T-helper 1 cell treated with Interleukin-12 subunit alpha and Interleukin-12 subunit beta and Interleukin-4 antibody, amounts not matched to agents 30 μg/mL and 1 μg/mL, for 36 hours (primary cell): ENCODE measurements around the gene PACRG.

ENCODE experiments used
- H3K27ac Mint-ChIP-seq: one replicate; pipeline ENCODE4 v1.8.0; 2021; ENCODE audit warnings: mild to moderate bottlenecking, mixed read lengths
- H3K27me3 Mint-ChIP-seq: one replicate; pipeline ENCODE4 v1.8.0; 2021; ENCODE audit warnings: low read depth, mixed read lengths
- H3K36me3 Mint-ChIP-seq: one replicate; pipeline ENCODE4 v1.8.0; 2021; ENCODE audit warnings: low read depth, mixed read lengths
- H3K4me1 Mint-ChIP-seq: one replicate; pipeline ENCODE4 v1.8.0; 2021; ENCODE audit warnings: low read depth, mixed read lengths
- H3K4me3 Mint-ChIP-seq: one replicate; pipeline ENCODE4 v1.8.0; 2021; ENCODE audit warnings: mild to moderate bottlenecking, moderate library complexity, mixed read lengths
- H3K9me3 Mint-ChIP-seq: one replicate; pipeline ENCODE4 v1.8.0; 2021; ENCODE audit warnings: mixed read lengths

The PACRG gene

DNA sequence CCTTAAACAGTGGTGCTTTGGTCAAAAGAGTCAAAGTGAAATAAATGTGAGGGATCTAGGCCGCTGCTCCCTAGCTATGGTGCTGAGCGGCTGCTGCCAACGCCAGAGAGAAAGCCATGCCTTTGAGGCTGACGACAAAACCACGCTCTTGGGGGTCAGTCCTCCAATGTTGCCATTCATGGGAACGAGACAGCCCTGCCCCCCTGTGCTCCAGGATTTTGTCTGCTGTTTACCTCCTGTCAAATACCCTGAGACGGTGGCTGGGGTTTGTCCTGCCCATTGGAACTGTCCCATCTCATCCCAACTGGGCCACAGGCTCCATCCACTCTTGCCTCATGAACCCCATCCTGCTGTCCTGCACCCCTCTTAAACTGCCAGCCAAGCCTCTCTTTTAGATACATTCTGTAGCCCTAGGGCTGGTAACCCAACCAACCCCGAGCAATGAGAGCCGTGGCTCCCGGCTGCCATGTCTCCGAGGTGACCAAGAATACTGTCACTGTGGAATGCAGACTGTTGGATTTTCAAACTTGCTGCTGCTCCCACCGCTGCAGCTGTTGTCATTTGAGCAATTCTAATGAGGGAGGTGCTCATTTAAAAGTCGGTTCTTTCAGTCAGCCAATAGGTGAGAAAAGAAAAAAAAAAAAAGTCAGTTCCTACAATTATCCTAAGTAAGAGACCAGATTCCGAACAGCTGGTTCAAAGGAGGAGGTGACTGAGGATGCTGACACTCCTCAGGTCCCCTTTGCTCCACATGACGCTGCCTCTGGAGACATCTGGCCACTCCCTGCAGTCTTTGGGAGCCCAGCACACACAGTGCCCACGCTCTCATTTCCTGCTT, 613.7 kb downstream of the PACRG start:
- Mint-ChIP-seq H3K36me3 (no peaks in the 10 kb centered on the region), H3K27ac (no peak overlapping the region), H3K4me1 (no peaks in the 10 kb centered on the region), H3K4me3 (no peak overlapping the region), H3K9me3 (no peaks in the 10 kb centered on the region), H3K27me3 (peaks cover 3% of the 10 kb centered on the region)

DNA sequence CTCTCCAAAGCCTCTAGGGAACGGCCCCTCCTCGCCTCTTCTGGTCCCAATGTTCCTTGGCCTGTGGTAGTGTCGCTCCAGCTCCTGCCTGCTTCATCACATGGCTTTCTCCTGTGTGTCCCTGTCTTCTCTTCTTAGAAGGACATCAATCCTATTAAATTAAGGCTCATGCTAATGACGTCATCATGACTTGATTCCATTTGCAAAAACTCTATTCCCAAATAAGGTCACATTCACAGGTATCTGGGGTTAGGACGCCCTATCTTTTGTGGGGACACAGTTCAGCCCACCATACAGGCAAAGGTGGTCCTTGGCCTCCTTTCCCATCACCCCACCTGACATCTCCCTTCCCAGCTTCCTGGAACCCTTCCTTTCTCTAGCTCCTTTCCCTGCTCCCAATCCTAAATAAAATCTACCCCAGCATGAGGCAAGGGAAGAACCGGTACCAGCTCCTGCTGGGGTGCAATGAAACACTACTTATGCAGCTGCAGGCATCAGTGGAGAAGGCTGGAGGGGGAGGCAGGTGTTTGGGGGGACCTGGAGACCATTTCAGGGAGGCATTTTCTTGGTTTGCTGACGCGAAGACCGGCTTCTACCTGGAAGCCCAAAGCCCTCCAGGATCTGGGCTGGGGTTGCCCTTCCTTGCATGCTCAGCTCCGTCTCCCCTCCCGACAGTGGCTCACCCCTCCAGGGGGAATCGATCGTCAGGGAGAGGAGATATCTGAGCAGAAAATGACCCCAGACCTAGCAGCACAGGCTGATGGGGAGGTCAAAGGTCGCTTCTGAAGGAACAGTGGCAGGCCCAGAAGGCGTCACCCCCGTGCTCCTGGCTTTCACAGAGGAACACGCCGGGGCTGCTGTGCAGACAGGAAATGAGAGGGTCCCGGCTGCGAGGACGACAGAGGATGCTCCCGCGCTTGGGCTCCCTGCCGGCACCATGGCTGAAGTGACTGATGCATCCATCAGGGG, 615.1 kb downstream of the PACRG start:
- no peak overlapping the region for H3K27ac Mint-ChIP-seq
- H3K4me1 Mint-ChIP-seq, result no peaks in the 10 kb centered on the region
- no peaks in the 10 kb centered on the region for H3K9me3 Mint-ChIP-seq
- H3K36me3 Mint-ChIP-seq, result no peaks in the 10 kb centered on the region
- H3K27me3 Mint-ChIP-seq, result no peaks in the 10 kb centered on the region
- H3K4me3 Mint-ChIP-seq, result no peak overlapping the region

- no peak overlapping the region for H3K27ac Mint-ChIP-seq
- H3K27me3 Mint-ChIP-seq, result no peaks in the 10 kb centered on the region
- no peaks in the 10 kb centered on the region for H3K4me1 Mint-ChIP-seq
- H3K4me3 Mint-ChIP-seq, result no peak overlapping the region
- H3K9me3 Mint-ChIP-seq, result no peaks in the 10 kb centered on the region
- H3K36me3 Mint-ChIP-seq, result no peaks in the 10 kb centered on the region
These were observed 615.8 kb downstream of the PACRG start for GRCh38 chr6:163343609-163344008.

- no peaks in the 10 kb centered on the region for H3K36me3 Mint-ChIP-seq
- no peaks in the 10 kb centered on the region for H3K27me3 Mint-ChIP-seq
These were observed 616.6 kb downstream of the PACRG start for GRCh38 chr6:163344411-163344810.

GRCh38 chr6:163345931-163346330, 618.2 kb downstream of the PACRG start:
- Mint-ChIP-seq H3K4me1 (no peaks in the 10 kb centered on the region), H3K9me3 (no peaks in the 10 kb centered on the region), H3K27ac (no peak overlapping the region), H3K36me3 (no peaks in the 10 kb centered on the region), H3K27me3 (no peaks in the 10 kb centered on the region), H3K4me3 (no peak overlapping the region)

More at GRCh38 chr6:163344411-163344810, 616.6 kb downstream of the PACRG start:
- no peaks in the 10 kb centered on the region for H3K9me3 Mint-ChIP-seq
- H3K4me1 Mint-ChIP-seq, result no peaks in the 10 kb centered on the region
- H3K27ac Mint-ChIP-seq, result no peak overlapping the region
- no peak overlapping the region for H3K4me3 Mint-ChIP-seq

GRCh38 chr6:163346497-163346961, 618.8 kb downstream of the PACRG start:
- H3K4me1 Mint-ChIP-seq, result no peaks in the 10 kb centered on the region
- no peaks in the 10 kb centered on the region for H3K27me3 Mint-ChIP-seq
- no peak overlapping the region for H3K27ac Mint-ChIP-seq
- no peaks in the 10 kb centered on the region for H3K36me3 Mint-ChIP-seq
- H3K9me3 Mint-ChIP-seq, result no peaks in the 10 kb centered on the region
- H3K4me3 Mint-ChIP-seq, result no peak overlapping the region

DNA sequence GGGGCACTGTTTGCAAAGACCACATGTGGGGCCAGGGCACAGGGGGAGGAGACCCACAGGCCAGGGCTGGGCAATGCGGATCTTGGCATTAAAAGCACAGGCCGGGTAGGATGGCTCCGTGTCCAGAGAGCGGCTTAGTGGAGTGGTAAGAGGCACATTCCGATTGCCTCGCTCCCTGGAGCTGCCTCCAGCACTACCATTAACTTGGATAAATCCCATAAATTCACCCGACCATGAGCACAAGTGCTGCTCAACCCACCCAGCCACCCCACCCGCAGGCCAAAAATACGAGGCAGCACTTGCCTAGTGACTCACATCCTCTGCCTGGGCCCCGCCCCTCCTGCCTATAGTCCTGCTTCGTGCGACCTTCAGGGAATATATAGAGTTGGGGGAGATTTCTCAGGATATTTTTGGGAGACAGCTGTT, 619.3 kb downstream of the PACRG start:
- Mint-ChIP-seq H3K9me3 (no peaks in the 10 kb centered on the region), H3K36me3 (no peaks in the 10 kb centered on the region), H3K4me1 (no peaks in the 10 kb centered on the region), H3K4me3 (no peak overlapping the region), H3K27me3 (no peaks in the 10 kb centered on the region), H3K27ac (no peak overlapping the region)

- Mint-ChIP-seq H3K27ac (no peak overlapping the region), H3K4me1 (no peaks in the 10 kb centered on the region), H3K9me3 (no peaks in the 10 kb centered on the region), H3K27me3 (no peaks in the 10 kb centered on the region), H3K36me3 (no peaks in the 10 kb centered on the region), H3K4me3 (no peak overlapping the region)
These were observed 621.3 kb downstream of the PACRG start for GRCh38 chr6:163348789-163349680.

DNA sequence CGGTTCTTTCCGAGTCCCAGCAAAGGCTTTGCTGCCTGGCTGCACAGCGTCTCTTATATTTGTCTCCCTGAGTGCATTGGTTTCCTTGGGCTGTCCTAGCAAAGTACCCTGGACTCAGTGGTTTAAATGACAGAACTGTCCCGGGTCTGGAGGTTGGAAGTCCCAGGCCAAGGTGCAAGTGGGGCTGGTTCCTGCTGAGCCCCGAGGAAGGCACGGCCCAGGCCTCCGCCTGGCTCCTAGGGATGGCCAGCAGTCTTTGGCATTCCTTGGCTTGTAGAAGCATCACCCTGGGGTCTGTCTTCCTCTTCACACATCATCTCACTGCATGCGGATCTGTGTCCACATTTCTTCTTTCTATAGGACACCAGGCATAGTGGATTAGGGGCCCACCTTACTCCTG, 621.9 kb downstream of the PACRG start:
- Mint-ChIP-seq H3K27ac (no peak overlapping the region), H3K4me1 (no peaks in the 10 kb centered on the region), H3K4me3 (no peak overlapping the region), H3K36me3 (no peaks in the 10 kb centered on the region), H3K27me3 (no peaks in the 10 kb centered on the region), H3K9me3 (no peaks in the 10 kb centered on the region)

DNA sequence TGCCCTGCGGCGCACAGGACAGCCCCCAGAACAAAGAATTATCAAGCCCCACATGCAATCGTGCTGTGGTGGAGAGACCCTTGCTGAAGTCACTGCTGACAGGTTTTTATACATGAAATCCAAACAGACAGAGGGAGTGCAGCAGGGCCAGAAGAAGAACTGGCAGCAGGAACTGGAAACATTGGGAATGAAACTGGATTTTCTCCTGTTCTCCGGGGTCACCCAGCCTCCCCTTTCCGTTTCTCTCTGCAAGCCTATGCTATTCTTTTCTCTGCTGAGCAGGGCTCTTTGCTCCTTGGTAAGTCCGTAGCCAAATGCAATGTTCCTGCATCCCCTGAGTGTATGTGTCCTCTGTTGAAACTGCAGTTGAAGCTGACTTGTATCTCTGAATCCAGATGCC, 623.2 kb downstream of the PACRG start:
- H3K27ac Mint-ChIP-seq, result no peak overlapping the region
- H3K9me3 Mint-ChIP-seq, result no peaks in the 10 kb centered on the region
- H3K4me3 Mint-ChIP-seq, result no peak overlapping the region
- H3K4me1 Mint-ChIP-seq, result no peaks in the 10 kb centered on the region
- H3K27me3 Mint-ChIP-seq, result no peaks in the 10 kb centered on the region
- no peaks in the 10 kb centered on the region for H3K36me3 Mint-ChIP-seq

GRCh38 chr6:163352011-163352685, 624.4 kb downstream of the PACRG start:
- Mint-ChIP-seq H3K4me1 (no peaks in the 10 kb centered on the region), H3K9me3 (no peaks in the 10 kb centered on the region), H3K36me3 (no peaks in the 10 kb centered on the region), H3K4me3 (no peak overlapping the region), H3K27ac (no peak overlapping the region), H3K27me3 (no peaks in the 10 kb centered on the region)

- Mint-ChIP-seq H3K4me1 (no peaks in the 10 kb centered on the region), H3K27me3 (no peaks in the 10 kb centered on the region), H3K4me3 (no peak overlapping the region), H3K36me3 (no peaks in the 10 kb centered on the region), H3K27ac (no peak overlapping the region), H3K9me3 (no peaks in the 10 kb centered on the region)
These were observed 625.2 kb downstream of the PACRG start for GRCh38 chr6:163352966-163353365.

DNA sequence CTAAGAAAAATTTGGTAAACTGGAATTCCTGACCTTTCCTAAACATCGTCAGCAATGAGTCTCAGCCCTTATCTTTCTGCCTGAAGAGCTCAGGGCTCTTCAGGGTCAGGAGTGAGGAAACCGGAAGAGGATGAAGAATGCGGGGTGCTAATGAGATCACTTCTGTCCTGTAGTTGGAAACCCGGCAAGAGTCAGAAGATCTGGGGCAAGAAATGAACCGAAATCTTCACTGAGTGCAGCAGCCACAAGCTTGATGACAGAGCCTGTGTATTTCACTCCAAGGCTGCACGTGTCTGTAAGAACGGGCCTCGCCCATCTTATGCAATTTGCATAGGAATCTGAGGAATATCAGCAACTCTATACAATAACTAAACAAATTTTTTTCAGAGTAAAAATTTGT, 626.3 kb downstream of the PACRG start:
- H3K27me3 Mint-ChIP-seq, result no peaks in the 10 kb centered on the region
- H3K4me3 Mint-ChIP-seq, result no peak overlapping the region
- H3K36me3 Mint-ChIP-seq, result no peaks in the 10 kb centered on the region
- H3K27ac Mint-ChIP-seq, result no peak overlapping the region
- no peaks in the 10 kb centered on the region for H3K4me1 Mint-ChIP-seq
- H3K9me3 Mint-ChIP-seq, result no peaks in the 10 kb centered on the region
